Measurements from ENCODE around the gene ITIH1.

The ITIH1 gene

GRCh38 chr3:52792961-52793695 is 15.7 kb downstream of the ITIH1 start:
- TF ChIP-seq CTCF (IDR thresholded peaks at IDR 0.05; ENCODE audit: extremely low read depth, missing control alignments) = no peak
- DNase-seq (ENCODE audit: low spot score) = no peak

- TF ChIP-seq CTCF (IDR thresholded peaks at IDR 0.05; ENCODE audit: extremely low read depth, missing control alignments) = no peak
- DNase-seq (ENCODE audit: low spot score) = no peak
Measured at GRCh38 chr3:52793702-52794611, 16.6 kb downstream of the ITIH1 start.

- DNase-seq (ENCODE audit: low spot score) = no peak
- TF ChIP-seq CTCF (IDR thresholded peaks at IDR 0.05; ENCODE audit: extremely low read depth, missing control alignments) = no peak
Measured at GRCh38 chr3:52794612-52795099, 17.3 kb downstream of the ITIH1 start, which contains the start of gene ITIH3. TSS of gene ITIH3 (plus strand) at chr3:52794796. CDS start at chr3:52794804, 8 bp downstream.

- no peak for TF ChIP-seq CTCF (IDR thresholded peaks at IDR 0.05; ENCODE audit: extremely low read depth, missing control alignments)
- DNase-seq (ENCODE audit: low spot score) = no peak
Measured at GRCh38 chr3:52795298-52795900, 18.0 kb downstream of the ITIH1 start.

- no peak for DNase-seq (ENCODE audit: low spot score)
- no peak for TF ChIP-seq CTCF (IDR thresholded peaks at IDR 0.05; ENCODE audit: extremely low read depth, missing control alignments)
Measured at GRCh38 chr3:52796411-52796810, 19.0 kb downstream of the ITIH1 start.

GRCh38 chr3:52798376-52798977 is 21.1 kb downstream of the ITIH1 start:
- DNase-seq (ENCODE audit: low spot score) = no peak
- no peak for TF ChIP-seq CTCF (IDR thresholded peaks at IDR 0.05; ENCODE audit: extremely low read depth, missing control alignments)
